ENCODE data around the gene USP17L12. TPM values are rescaled to one million over a fixed set of nuclear protein-coding genes. Genes with fewer than 3 reads are reported as not detected.
"Not testable (repeated sequence)": the region's sequence is repeated elsewhere in the genome, so short reads cannot be mapped to it uniquely, and the experiment has no call there.

USP17L12 gene
- total and polyA plus RNA-seq, 7 donors: not detected

DNA sequence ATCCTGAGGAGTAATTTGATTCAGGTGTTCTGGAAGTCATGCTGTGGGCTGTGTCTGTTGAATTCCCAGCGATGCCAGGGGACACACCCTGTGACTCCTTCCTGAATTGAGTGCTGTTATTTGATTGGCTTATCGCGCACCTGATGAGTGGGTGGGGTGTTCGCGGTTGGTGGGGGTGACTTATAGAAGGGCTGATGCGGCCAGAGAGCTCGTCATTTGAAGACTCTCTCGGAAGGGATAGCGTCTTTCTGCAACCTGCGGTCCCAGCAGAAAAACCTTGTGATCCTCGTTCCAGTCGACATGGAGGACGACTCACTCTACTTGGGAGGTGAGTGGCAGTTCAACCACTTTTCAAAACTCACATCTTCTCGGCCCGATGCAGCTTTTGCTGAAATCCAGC lies 47.4 kb downstream of the USP17L12 start, which contains the start of gene USP17L22:
Gene USP17L22, plus strand, starts transcription at position 301 of the 400 bp plus-strand sequence. Its CDS starts 0 bp downstream, at position 301.
- H3K27me3 ChIP-seq; H3K9me3 ChIP-seq; H3K27ac ChIP-seq; H3K36me3 ChIP-seq; H3K4me1 ChIP-seq; intact Hi-C loops (cut with DNase I); DNase-seq; H3K4me3 ChIP-seq: not testable (repeated sequence)
- WGBS, 2 donors: no CpG with 5 or more reads among the region's 15 CpGs

Other genes starting within 250 kb of the USP17L12 start
- gene FAM90A26, start 49.7 kb upstream of the USP17L12 start, total RNA-seq: not detected
- gene FAM90A26, start 49.7 kb upstream of the USP17L12 start, polyA plus RNA-seq: not detected
- gene USP17L10, start 9.5 kb upstream of the USP17L12 start, total RNA-seq: not detected
- gene USP17L10, start 9.5 kb upstream of the USP17L12 start, polyA plus RNA-seq: not detected
- not detected for gene USP17L11, start 4.7 kb upstream of the USP17L12 start, total RNA-seq
- not detected for gene USP17L11, start 4.7 kb upstream of the USP17L12 start, polyA plus RNA-seq
- not detected for gene USP17L13, start 4.7 kb downstream of the USP17L12 start, total RNA-seq
- gene USP17L13, start 4.7 kb downstream of the USP17L12 start, polyA plus RNA-seq: not detected
- not detected for gene USP17L15, start 14.2 kb downstream of the USP17L12 start, total RNA-seq
- gene USP17L15, start 14.2 kb downstream of the USP17L12 start, polyA plus RNA-seq: not detected
- gene USP17L17, start 23.7 kb downstream of the USP17L12 start, total RNA-seq: not detected
- gene USP17L17, start 23.7 kb downstream of the USP17L12 start, polyA plus RNA-seq: not detected
- not detected for gene USP17L18, start 28.5 kb downstream of the USP17L12 start, total RNA-seq
- gene USP17L18, start 28.5 kb downstream of the USP17L12 start, polyA plus RNA-seq: not detected
- not detected for gene USP17L19, start 33.2 kb downstream of the USP17L12 start, total RNA-seq
- gene USP17L19, start 33.2 kb downstream of the USP17L12 start, polyA plus RNA-seq: not detected
- not detected for gene USP17L20, start 38.0 kb downstream of the USP17L12 start, total RNA-seq
- not detected for gene USP17L20, start 38.0 kb downstream of the USP17L12 start, polyA plus RNA-seq
- gene USP17L21, start 42.7 kb downstream of the USP17L12 start, total RNA-seq: not detected
- gene USP17L21, start 42.7 kb downstream of the USP17L12 start, polyA plus RNA-seq: not detected
- not detected for gene USP17L22, start 47.5 kb downstream of the USP17L12 start, total RNA-seq
- gene USP17L22, start 47.5 kb downstream of the USP17L12 start, polyA plus RNA-seq: not detected
- not detected for gene USP17L24, start 105.0 kb downstream of the USP17L12 start, total RNA-seq
- gene USP17L24, start 105.0 kb downstream of the USP17L12 start, polyA plus RNA-seq: not detected
- not detected for gene USP17L25, start 109.8 kb downstream of the USP17L12 start, total RNA-seq
- gene USP17L25, start 109.8 kb downstream of the USP17L12 start, polyA plus RNA-seq: not detected
- gene USP17L26, start 114.5 kb downstream of the USP17L12 start, total RNA-seq: not detected
- not detected for gene USP17L26, start 114.5 kb downstream of the USP17L12 start, polyA plus RNA-seq
- not detected for gene USP17L5, start 119.3 kb downstream of the USP17L12 start, total RNA-seq
- gene USP17L5, start 119.3 kb downstream of the USP17L12 start, polyA plus RNA-seq: not detected
- gene USP17L27, start 124.0 kb downstream of the USP17L12 start, total RNA-seq: not detected
- not detected for gene USP17L27, start 124.0 kb downstream of the USP17L12 start, polyA plus RNA-seq
- not detected for gene USP17L28, start 128.7 kb downstream of the USP17L12 start, total RNA-seq
- gene USP17L28, start 128.7 kb downstream of the USP17L12 start, polyA plus RNA-seq: not detected
- gene USP17L29, start 133.5 kb downstream of the USP17L12 start, total RNA-seq: not detected
- not detected for gene USP17L29, start 133.5 kb downstream of the USP17L12 start, polyA plus RNA-seq
- not detected for gene USP17L30, start 143.0 kb downstream of the USP17L12 start, total RNA-seq
- gene USP17L30, start 143.0 kb downstream of the USP17L12 start, polyA plus RNA-seq: not detected
- not detected for gene DEFB131A, start 224.3 kb downstream of the USP17L12 start, total RNA-seq
- not detected for gene DEFB131A, start 224.3 kb downstream of the USP17L12 start, polyA plus RNA-seq

All from sigmoid colon (tissue), 7 donors.